Glomerular visceral epithelial cell (primary cell): Measurements from ENCODE around the gene ANXA11.
"Not testable (repeated sequence)": the region's sequence is repeated elsewhere in the genome, so short reads cannot be mapped to it uniquely, and the experiment has no call there.

Experiments
- DNase-seq: peaks from one replicate; pipeline ENCODE4 v3.0.0-alpha.2; 2016; ENCODE audit errors: extremely low spot score

Gene ANXA11

GRCh38 chr10:80205477-80206276, at the start of gene ANXA11:
TSS of gene ANXA11 (minus strand) at chr10:80205537. CDS start at chr10:80172861, 32,676 bp downstream.
- peak; percentile 87 for DNase-seq

DNA sequence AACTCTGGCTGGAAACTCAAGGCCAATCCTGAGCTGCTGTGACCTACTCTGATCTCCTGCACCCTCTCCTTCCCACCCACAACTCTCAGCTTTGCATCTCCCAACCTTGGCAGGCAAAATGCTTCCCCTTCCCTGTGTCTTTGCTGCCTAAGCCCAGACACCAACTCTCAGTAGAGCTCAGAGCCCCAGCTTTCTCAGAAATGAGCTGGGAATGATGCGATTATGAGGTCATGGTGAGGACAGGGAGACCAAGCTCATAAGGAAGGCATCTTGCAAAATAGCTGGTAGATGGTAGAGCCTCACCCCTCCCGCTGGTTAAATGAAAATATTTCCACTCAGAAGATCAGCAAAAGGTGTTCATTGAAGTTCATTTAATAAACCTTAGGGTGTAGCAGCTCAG, 49.4 kb upstream of the ANXA11 start:
- not testable (repeated sequence) for DNase-seq

GRCh38 chr10:80253963-80254271, 48.6 kb upstream of the ANXA11 start:
- DNase-seq = not testable (repeated sequence)

GRCh38 chr10:80253266-80253962, 48.1 kb upstream of the ANXA11 start:
- no peak for DNase-seq

DNA sequence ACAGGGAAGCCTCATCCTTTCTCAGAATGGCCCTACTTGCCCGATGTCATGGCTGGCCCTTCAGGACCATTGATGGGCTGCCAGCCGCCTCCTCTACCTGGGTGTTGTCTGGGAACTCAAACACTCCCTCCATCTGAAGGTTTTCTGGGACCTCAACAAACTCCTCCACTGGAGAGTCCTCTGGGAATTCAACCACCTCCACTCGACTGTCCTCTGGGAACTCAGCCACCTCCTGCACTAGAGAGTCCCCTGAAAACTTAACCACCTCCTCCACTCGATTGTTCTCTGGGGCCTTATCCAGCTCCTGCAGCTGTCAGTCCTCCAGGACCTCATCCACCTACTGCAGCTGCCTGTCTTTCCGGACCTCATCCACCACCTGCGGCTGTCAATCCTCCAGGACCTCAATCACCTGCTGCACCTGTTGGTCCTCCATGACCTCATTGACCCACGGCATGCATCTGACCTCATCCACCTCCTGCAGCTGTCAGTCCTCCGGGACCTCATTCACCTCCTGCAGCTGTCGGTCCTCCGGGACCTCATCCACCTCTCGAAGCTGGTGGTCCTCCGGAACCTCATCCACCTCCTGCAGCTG, 47.1 kb upstream of the ANXA11 start:
- no peak for DNase-seq

DNA sequence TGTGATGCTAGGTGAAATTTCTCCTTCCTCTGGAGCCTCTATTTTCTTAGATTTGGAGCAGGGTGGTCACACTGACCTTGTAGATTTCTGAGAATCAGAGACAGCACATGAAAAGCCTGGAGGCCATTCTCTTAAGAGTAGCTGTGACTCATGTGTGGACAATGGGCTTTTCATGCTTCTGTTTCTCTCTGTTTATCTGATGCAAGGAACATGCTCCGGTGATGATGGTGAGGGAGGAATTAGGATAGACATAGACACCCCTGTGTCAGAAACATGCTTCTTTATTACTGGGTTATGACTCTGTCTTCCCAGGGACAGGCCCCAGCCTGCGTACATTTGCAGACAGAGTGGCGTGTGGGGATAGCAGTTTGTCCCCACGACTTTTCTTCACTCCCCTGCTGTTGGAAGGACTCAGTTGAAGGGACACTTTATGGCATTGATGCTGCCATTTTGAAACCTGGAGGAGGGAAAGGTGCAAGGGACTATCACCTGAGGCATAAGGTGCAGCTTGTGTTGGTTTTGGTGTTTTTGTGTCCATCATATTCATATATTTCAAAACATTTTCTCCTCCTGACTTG, 46.5 kb upstream of the ANXA11 start:
- not testable (repeated sequence) for DNase-seq

- not testable (repeated sequence) for DNase-seq
Observed at GRCh38 chr10:80250399-80250798, 45.1 kb upstream of the ANXA11 start.

- not testable (repeated sequence) for DNase-seq
Observed at GRCh38 chr10:80249906-80250305, 44.6 kb upstream of the ANXA11 start.

DNA sequence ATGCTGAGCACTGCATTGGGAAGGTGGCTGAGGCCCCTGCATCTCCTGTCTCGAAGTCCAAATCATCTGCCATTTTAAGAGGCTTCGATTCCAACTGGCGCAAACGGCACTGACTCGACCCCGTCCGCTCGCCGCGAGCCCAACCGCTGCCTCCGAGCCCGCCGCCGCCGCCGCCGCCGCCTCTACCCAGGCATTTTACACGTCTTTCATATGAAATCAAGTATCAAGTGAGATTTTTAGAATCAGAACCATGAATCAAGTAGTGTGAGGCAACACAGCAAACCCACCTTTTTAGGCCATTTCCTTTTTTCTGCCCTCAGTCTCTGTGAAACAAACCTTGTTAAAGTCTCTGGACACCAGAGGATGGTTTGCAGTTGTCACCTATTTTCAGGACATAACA, 42.3 kb upstream of the ANXA11 start:
- not testable (repeated sequence) for DNase-seq

GRCh38 chr10:80244371-80244770, 39.0 kb upstream of the ANXA11 start:
- not testable (repeated sequence) for DNase-seq

GRCh38 chr10:80242341-80242740, 37.0 kb upstream of the ANXA11 start:
- DNase-seq = not testable (repeated sequence)

DNA sequence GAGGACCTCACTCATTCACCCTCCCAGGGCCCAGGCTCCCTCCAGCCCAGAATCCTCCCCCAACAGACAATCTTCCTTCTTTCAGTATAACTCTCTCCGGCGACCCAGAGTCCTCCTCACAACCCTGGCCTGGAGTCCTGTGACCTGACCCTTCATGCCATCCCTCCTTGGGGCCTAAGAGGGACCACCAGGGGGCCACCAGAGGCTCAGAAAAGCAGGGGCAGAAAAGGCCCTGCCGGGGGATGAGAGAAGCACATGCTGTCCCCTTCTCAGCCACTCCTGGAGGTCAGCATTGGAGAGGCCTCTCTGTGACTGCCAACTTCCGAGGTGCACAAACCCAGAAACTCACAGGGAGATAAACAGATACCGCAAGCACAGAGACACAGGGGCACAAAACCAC, 31.1 kb upstream of the ANXA11 start:
- not testable (repeated sequence) for DNase-seq

DNA sequence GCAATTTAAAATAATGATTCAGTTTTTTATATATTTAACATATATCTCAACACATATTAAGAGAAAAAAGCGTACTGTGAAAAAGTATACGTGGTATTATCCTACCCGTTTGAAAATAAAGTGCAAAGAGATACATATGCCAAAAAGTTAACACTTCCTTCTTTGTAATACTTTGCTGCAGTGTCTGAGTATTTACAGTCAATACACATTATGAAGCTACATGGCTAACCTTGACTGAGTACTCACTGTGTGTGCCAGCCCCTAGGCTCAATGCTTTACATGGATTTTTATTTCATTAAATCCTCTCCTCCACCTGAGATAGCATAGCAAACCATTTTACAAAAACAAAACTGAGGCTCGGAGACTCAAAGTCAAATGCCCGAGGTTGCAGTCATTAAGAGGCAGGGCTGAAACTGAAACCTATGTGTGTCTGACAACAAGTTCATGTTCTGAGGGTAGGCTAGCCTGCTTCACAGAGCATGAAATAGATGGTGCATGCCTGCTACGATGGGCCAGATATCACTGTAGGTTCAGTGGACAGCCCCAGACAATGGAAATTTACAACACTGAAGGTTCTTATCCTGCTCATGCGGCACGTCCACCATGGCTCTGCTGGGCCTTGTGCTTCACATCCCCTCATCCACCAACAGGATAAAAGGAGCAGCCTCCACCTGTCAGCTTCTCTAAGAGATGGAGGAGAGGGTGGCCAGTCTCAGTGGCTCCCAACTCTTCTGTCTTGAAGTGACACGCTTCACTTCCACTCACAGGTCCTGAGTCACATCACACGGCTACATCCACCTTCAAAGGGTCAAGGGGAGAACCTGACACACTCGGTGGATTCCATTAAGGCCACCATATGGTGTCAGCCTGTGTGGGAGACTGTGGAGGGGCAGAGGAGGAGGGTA, 29.2 kb upstream of the ANXA11 start:
- DNase-seq = not testable (repeated sequence)

- DNase-seq = not testable (repeated sequence)
Observed at GRCh38 chr10:80233871-80234270, 28.5 kb upstream of the ANXA11 start.

- not testable (repeated sequence) for DNase-seq
Observed at GRCh38 chr10:80226723-80227122, 21.4 kb upstream of the ANXA11 start.

- not testable (repeated sequence) for DNase-seq
Observed at GRCh38 chr10:80223031-80223419, 17.7 kb upstream of the ANXA11 start.

- not testable (repeated sequence) for DNase-seq
Observed at GRCh38 chr10:80218878-80219277, 13.5 kb upstream of the ANXA11 start.

DNA sequence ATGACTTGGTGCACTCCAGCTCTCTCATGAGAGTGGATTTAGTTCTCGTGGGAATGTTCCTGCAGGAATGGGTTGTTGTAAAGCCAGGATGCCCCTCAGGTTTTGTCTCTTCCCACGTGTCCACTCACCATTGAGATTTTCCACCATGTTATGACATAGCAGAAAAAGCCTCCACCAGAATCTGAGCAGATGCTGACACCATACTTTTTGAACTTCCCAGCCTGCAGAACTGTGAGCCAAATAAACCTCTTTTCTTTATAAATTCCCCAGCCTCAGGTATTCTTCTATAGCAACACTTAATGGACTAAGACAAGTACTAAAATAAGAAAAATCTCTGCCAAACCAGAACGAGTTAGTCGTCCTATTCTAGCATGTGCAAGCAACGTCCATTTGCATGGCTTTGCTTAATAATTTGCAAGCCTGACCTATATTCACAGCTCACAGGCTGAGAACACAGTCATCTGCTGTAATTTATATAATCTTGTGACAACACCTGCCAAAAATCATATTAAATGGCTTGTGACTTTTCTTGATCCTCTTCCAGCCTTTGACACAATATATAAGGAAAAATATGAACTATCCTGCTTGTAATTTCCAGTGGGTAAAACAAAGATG, 9.1 kb upstream of the ANXA11 start:
- not testable (repeated sequence) for DNase-seq

DNA sequence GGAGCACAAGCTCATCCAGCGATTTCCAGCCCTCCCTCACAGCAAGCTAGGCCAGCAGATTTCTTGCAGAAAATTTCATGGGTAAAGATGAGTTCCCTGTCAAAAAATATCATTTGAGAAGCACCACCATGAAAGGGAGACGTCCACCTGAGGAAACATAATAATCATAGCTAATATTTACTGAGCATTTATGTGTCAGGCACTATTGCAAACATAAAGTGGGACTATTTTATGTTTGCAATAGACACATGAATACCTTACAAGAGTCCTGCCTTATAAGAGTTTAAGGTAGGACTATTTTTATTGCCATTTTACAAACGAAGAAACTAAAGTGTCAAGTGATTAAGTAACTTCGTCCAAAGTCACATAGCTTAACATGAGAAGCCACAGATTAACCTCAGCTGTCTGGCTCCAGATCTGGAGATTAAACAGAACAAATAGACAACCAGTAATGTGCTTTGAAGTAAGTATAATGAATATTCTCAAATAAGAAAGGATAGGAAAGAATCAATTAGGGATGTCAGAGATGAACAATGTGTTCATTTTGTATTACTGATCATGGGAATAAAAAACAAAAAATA, 7.3 kb upstream of the ANXA11 start:
- not testable (repeated sequence) for DNase-seq

- no peak for DNase-seq
Observed at GRCh38 chr10:80211786-80212185, 6.4 kb upstream of the ANXA11 start.
